GM18520 (cell line): ENCODE results near the gene TMEM135.
"Not testable (repeated sequence)": the region's sequence is repeated elsewhere in the genome, so short reads cannot be mapped to it uniquely, and the experiment has no call there.

Experiments
- ATAC-seq: cut with Tn5 transposase; IDR thresholded peaks from one replicate; pipeline ENCODE4 v1.9.1; 2021; ENCODE audit not compliant: unreplicated experiment

Gene TMEM135

DNA sequence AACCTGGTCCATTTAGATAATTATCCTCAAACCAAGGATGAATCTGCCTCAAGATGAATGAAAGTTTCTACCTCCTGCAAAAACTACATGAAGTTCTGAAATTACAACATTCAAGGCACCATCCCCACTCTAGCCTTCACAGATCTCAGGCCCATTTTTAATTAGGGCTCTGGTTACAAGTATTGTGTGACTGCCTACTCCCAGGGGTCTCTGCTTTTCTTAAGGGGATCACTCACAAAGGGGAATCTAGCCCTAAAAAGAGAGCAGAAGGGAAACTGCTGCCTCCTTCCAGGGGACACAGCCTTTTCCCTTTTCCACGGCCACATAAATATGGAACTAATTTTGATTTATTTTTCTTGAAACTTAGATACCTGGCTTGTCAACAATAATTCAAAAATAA, 17.4 kb upstream of the TMEM135 start:
- ATAC-seq: no peak

DNA sequence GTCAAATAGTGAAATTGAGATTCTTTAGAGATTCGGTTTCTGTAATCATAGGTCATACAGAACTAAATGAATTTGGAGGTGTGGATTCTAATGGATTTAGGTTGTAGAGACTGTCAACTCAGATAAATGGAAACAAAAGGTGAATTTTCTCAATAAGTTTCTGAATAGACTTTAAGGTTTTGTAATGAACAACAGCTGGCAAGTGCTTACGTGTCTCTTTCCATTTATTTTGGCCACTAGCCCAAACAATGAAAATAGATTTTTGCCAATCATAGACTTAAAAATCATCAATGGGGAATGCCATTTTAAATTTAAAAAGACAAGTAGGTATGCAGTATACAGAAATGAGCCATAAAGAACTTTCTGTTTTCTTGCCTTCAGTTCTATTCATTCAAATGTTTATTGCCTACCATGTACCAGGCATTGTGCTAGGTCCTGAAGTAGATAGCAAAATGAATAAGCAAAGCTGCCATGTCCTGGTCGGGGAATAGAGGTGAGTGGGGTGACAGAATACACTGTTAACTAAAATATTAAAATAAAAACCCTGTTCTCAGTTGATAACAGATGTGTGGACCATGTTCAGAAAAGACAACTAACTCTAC, 16.9 kb upstream of the TMEM135 start:
- no peak for ATAC-seq

DNA sequence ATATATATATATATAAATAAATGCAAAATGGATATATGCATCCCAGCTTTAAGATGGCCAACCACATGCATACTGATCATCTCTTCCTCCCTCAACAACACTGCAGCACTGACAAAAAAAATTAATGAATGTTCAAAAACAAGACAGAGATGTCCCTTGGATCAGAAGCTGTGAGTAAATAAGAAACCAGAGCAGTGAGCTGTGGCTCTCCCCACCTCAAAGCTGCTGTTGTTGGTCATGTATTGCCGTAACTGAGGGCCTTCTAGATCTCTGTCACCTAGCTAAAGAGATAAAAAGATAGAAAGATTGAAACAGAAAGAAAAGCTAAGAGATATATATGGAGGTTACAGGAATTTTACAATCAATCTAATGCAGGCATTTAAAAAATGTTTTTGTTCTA, 15.5 kb upstream of the TMEM135 start:
- ATAC-seq: no peak

DNA sequence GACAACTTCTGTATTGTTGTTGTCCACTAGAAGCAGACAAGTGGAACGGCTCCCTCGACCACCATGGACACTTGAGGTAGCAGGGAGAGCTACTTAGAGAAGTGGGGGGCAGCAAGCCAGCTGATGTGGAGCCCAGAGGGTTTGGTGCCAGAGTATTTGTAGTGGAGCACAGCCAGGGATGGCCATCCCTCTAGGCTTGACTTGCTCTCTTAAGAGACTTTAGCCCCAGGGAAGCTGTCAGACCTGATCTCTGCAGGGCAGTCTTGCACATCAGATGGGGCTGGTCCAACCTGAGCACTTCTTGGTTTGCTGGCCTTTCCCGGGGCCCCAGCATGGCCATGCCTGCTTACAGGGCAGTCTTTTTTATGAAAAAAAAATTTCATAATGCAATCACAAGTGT, 15.0 kb upstream of the TMEM135 start:
- ATAC-seq: no peak

DNA sequence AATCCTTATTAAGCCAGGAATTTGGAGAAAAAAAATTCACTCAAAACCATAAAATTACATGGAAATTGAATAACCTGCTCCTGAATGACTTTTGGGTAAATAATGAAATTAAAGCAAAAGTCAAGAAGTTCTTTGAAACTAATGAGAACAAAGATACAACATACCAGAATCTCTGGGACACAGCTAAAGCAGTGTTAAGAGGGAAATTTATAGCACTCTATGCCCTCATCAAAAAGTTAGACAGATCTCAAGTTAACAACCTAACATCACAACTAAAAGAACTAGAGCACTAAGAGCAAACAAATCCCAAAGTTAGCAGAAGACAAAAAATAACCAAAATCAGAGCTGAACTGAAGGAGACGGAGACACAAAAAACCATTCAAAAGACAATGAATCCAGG, 11.3 kb upstream of the TMEM135 start:
- not testable (repeated sequence) for ATAC-seq

DNA sequence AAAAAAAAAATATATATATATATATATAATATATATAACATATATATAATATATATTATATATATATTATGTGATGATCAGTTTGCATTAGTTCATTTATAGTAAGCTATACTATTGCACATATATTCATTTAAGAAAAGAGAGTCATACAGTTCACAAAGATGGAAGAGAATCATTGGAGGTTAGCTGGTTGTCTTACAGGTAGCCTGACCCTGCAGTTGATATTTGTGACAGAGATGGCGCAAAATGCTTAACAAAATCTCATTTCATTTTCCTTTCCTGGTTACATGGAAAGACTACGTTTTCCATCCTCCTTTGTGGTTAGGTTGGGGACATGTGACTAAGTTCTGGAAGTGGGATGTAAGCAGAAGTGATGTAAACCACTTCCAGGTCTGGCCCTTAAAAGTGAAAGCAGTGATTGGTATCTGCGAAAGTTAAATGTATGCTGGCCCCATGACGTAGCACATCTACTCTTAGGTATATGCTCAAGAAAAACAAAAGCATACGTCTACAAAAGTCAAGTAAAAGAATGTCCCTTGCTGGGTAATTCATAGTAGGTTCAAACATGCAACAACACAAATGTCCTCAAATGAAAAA, 7.2 kb upstream of the TMEM135 start:
- no peak for ATAC-seq

DNA sequence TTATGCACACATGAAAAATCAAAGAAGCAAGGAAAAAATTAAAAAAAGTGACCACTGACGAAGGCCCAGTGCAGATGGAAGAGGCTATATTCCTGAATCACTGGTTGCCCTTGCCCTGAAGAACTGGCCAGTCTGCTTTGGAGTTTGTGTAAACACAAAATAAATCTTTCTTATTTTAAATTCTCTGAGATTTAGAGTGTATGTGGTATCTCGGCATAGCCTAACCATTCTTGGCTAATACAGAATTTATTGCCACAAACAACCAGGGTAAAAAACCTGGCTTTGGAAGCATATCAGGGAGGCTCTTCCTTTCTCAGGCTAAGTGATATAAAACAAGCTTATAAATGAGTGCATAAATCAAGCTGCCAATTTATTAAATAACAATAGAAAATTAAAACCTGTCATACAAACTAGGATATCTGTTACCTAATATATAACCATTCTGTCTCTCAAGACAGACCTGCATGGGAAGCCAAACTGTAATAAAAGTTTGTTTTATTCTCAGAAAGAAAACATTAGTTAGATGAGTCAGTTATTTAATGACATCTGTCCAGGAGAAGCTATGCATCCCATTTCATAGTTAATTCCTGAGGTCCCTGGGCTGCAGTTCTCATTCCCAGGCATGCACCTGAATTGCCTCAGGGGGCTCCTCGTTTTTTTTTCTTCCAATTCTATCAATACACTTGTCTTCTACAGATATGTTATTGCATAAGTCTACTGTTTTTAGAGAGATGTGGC, 6.1 kb upstream of the TMEM135 start:
- no peak for ATAC-seq

DNA sequence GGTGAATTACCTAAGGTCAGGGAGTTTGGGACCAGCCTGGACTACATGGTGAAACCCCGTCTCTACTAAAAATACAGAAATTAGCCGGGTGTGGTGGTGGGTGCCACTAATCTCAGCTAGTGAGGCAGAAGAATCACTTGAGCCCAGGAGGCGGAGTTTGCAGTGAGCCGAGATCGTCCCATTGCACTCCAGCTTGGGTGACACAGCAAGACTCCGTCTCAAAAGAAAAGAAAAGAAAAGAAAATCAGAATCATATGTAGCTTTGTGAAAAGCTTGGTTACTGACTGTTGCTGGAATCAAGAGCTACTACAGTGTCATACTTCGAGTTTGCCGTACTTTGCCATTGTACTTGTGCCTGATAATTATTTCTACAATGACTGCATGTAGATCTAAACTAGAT, 4.2 kb upstream of the TMEM135 start:
- ATAC-seq: no peak

DNA sequence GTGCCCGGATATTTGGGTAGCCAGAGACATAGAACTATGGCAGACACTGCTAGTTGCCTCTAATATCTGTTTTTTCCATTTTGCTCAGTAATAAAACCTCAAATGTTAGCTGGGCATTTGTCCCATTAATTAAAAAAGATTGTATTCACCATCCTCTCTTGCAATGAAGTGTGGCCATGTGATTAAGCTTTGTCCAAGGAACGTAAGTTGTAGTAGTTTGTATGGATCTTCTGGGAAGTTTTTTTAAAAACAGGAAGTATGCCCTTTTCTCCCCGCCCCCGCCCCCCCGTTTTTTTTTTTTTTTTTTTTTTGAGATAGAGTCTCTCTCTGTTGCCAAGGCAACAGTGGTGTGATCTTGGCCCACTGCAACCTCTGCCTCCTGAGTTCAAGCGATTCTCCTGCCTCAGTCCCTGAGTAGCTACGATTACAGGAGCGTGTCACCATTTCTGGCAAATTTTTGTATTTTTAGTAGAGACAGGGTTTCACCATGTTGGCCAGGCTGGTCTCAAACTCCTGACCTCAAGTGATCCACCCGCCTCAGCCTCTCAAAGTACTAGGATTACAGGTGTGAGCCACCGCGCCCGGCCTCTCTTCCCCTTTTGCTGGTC, 1.7 kb upstream of the TMEM135 start:
- no peak for ATAC-seq

DNA sequence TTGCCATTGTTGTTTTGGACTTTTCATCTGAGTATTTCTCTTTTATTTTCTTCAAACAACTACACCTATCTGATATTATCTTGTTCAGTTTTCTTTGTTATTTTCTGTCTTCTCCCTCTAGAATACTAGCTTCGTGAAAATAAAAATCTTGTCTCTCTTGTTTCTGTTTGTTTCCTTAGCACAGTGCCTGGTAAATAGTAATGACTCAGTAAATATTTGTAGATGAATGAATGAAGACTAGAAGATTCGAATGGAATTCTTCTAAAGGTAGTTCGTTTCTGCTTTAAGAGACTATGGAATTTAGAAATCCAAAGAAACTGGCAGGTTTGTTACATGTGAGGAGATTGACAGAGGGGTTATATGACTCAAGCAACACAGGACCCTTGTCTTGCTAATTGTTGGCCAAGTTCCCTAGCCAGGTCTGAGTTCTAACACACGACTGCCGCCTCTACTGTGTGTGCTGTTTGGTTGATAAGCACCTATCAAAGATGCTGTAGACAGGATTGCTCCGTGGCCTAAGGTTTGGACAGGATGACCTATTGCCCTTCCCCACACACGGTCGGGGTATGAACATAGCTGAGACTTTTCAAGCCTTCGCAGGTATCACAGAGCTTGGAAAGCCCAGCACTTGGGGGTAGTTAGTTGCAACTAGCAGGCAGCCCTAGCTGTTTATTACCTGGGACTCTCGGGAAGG, 831 bp upstream of the TMEM135 start:
- ATAC-seq: no peak

DNA sequence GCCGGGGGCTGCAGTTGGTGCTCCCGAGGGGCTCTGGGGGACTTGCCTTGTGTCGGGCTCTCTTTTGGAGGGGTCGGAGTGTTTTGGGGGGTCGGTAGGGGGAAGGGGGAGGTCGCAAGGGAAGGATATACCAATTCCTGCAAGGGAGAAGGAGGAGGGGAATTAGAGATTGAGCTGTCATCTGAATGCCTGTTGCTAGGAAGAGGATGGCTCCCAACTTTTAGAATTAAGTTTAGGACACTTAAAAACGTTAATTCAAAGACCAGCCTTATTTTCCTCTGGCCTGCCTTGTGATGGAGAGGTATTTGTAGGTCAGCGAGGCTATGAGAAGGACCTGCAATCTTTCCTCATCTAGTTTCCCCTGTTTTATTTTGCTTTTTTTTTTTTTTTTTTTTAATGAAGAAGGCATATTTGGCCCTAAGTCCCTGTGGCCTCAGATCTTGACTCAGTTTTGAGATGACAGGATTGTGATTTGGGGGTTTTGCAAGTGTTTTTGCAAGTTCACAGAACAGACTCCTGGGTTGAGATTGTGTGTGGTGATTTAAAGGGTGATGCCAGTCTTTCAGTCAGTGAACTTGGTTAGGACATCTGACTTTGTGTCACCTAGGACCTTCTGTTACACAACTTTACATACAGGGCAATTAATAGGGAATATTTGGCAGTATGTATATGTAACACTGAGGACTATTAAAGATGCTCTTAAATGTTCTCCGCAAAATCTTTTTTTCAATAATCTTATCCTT, 672 bp downstream of the TMEM135 start:
- no peak for ATAC-seq

DNA sequence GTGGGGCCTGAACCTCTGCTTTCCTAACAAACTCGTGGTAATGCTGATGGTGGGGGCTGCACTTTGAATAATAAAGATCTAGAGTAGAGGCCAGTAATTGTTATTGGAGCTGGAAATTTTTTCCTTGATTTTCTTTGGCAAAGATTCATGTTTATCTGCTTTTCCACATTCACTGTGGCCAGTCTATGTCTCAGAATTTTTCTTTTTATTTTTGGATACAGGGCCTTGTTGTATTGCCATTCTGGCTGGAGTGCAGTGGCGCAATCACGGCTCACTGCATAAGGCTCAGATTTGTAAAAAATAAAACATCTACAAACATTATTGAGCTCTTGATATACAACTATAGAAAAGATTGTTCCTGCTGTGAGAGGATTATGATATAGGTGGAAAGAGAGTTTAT, 1.6 kb downstream of the TMEM135 start:
- no peak for ATAC-seq

DNA sequence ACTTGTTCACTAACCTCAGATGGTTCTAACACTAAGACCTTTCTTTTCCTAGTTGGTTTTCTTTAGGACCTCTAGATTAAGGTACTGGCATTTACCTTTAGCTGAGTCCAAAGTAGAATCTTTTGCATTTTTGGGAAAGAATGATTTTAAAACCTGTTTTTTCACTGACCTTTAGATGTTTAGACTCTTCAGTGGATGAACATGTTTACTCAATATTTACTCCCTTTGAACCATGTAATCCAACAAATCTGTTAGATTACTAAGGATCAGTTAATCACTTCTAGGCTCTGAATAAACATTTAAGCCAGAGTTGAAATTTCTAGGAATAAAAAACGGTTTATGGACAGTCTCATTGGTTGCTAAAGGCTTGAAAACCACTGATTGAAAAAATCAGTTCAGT, 6.2 kb downstream of the TMEM135 start:
- ATAC-seq: no peak

DNA sequence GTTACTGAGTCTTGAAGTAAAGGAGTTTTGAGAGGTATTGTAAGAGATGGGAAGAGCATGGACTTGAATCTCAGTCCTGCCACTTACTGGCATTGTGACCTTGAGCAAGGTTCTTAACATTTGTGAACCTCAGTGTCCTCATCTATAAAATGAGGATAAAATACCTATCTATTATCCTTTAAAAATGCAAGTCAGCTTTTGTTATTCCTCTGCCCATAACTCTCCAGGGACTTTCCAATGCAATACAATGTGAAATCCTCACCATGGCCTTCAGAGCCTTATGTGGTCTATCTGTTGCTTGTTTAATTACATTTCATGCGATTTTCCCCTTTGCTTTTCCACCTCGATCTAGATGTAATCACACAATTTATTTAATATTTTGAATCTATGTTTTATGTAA, 9.1 kb downstream of the TMEM135 start:
- no peak for ATAC-seq

DNA sequence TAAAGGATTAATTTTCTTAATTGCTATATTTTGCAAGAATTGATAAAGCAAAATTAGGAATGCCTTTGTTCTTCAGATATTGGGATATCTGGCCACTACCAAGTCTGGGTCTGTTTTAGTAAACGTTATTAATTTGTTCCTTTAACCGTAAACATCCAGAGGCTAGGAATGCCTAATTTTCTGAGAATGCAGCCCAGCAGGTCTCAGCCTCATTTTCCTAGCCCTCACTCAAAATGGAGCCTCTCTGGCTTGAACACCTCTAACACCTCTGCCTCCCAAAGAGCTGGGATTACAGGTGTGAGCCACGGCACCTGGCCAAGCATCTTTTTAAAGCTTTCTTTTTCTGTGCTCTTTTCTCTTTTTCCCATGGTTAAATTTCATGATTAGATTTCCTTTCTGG, 18.4 kb downstream of the TMEM135 start:
- no peak for ATAC-seq

DNA sequence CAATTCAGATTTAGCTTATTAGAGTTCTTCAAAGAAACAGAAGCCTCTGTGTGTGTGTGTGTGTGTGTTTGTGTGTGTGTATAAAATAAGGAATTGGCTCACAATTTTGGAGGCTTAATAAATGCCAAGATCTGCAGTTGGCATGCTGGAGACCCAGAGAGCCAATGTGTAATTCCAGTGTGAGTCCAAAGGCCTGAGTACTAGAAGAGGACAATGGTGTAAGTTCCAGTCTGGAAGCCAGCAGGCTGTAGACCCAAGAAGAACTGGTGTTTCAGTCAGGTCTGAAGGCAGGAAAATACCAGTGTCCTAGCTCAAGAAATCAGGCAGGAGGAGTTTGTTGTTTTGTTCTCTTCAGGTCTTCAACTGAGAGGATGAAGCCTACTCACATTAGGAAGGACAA, 20.0 kb downstream of the TMEM135 start:
- no peak for ATAC-seq

DNA sequence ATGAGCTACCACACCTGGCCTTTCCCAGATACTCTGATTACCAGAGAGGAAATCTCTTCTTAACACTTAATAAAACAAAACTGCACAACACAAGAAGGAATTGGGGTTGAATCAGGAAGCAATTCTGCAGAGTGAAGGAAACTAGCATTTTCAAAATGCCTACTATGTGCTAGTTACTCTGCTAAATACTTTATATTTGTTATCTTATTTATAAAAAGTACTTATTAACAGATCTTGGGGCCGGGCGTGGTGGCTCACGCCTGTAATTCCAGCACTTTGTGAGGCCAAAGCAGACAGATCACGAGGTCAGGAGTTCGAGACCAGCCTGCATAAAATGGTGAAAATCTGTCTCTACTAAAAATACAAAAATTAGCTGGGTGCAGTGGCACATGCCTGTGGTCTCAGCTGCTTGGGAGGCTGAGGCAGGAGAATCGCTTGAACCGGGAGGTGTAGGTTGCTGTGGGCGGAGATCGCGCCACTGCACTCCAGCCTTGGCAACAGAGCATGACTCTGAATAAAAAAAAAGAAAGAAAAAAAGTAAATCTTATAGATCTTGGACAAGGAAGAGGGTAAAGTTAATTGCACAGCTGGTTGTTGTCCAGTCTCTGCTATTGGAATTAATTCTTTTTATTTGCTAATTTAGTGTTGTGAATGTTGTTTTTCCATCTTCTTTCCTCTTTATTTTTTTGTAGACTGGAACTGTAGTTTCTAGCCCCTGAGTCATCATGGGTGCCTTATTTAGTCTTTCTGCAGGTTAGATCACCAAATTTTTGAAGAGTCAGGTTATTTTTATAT, 22.1 kb downstream of the TMEM135 start:
- no peak for ATAC-seq

DNA sequence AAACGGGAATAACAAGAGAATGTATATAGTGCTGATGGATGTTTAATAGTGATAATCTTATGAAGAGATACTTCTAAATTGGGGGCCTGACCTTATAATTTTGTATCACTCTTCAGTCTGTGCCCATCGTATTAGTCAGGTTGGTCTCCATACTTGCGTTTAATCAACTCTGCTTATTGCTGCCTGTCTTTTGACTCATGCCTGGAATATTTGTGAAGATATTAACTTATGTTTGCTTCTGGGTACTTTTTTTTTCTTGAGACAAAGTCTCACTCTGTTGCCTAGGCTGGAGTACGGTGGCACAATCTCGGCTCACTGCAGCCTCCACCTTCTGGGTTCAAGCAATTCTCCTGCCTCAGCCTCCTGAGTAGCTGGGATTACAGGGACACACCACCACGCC, 24.0 kb downstream of the TMEM135 start:
- ATAC-seq: no peak

DNA sequence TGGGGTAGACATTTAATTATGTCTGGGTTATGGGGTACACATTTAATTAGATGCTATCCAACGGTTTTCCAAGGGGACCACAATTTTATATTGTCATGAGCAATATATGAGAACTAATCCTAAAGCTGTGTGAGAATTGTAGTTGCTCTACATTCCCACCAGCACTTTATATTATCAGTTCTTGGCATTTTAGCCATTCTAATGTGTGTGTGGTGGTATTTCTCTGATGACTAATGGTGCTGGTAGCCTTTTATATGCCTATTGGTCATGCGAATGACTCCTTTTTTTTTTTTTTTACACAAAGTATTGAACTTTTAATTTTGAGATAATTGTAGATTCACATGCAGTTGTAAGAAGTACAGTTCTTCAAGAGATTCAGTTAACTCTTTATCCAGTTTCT, 26.2 kb downstream of the TMEM135 start:
- no peak for ATAC-seq

DNA sequence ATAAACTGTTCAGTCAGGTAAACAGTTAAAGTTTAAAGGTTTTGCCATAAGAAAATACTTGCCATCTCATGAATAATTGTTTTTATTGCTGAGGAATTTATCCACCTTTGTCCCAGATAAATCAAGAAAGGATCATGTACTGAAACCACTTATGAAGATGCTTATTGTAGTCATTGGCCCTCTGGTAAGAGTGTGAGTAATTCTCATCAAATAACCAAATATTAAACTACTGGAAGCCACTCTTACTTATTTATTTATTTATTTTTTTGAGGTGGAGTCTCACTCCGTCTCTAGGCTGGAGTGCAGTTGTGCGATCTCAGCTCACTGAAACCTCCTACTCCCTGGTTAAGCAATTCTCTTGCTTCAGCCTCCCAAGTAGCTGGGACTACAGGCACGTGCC, 35.1 kb downstream of the TMEM135 start:
- ATAC-seq: no peak
